Measurements from ENCODE around the gene GCG.

GCG gene

DNA sequence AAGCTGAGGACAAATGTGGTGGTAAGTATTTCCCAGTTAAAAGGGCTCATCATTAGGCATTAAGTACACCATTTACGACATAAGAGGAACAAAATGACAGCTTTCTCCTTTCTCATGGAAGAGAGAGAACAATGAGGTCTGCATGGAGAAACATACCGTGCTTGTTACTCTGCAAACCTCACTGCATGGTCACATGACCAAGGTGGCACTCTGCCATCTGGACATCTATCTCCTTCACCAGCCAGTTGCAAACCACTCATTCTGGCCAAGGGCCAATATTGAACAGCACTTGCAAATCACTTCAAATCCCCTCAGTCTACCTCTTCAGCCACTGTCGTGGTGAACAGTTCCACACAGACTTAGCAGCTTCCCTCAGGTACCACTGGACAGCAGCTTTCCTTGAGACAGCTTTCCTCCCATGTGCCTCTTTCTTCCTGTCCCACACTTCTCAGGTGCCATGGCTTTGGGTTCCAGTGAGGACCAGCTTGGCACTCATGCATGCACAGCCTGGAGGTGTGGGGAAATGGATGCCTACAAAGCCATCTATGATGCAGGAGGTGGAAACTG, 48.5 kb downstream of the GCG start:
- no peak for DNase-seq

GRCh38 chr2:162100579-162100978, 51.5 kb downstream of the GCG start:
- no peak for DNase-seq

DNA sequence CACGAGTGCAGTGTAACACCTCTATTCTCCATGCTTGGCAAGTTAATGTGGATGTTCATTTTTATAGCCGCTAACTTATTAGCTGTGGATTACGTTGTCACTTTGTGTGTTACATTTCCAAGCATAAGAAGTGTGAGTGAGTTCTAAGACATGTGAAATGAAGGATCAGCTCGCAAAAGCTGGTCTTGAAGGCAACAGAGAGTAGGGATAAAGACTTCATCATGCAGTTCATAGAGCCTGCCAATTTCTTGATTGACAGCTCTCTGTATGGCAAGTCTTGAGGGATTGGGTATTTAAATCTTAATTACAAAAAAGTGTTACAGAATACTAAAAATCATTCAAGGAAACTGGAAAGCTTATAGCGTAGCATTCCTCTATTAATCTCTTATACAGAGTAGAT, 52.2 kb downstream of the GCG start:
- DNase-seq, result no peak

Measured in hypothalamus (tissue), 51 donors.